ENCODE results near the gene COPA.

Gene COPA

DNA sequence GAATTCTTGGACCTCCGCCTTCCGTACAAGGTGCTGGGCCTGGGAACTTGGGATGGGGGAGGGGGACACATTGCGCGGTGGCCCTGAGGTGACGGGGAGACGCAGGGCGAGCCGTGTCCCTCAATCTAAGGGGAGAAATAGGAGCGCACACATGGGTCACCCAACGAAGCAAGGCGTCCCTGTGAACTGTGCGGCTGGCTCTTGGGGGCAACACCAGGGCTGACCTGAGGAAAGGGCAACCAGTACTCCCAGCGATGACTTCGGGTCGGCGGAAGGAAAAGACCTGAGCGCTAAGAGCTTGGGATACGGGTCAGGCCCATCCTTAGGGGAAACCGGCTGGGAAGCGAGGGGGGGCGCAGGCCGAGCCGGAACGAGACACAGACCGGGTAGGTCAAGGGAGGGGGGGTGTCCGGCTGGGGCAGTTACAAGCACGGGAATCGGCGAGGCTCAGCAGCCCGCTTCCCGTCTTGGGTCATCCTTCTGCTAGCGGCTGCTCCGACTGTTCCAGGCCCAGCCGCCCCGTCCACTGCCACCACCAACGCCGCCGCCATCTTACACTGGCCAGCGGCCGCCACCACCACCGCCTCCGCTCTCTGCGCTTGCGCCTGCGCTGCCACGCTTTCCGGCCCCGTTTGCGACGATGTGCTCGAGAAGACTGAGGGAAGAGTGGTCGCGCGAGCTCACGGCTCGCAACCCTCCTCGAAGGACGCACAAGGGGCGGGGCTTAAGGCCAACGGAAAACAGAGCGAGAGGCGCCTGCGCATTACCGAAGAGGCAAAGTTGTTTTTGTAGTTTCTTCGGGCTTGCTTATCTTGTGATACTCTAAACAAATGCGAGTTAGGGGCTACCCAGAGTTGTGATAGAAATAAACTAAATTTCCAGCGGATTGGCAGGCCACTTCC is 80.9 kb downstream of the COPA start, which contains the start of gene DCAF8:
Gene DCAF8 (minus strand): TSS at position 657 of the 902 bp plus-strand sequence. CDS start 18,541 bp downstream, outside the sequence.
- peaks cover 17% of the 10 kb centered on the region for H3K4me1 ChIP-seq (ENCODE audit: control insufficient read depth, insufficient read depth, low read length)
- H3K27me3 ChIP-seq (ENCODE audit: control insufficient read depth, insufficient read depth, low read length), result 0 out of 2 replicates have a peak, but pooled peaks cover 4% of the 10 kb centered on the region
- H3K27ac ChIP-seq (ENCODE audit: low read depth, low read length), result peak within 1 kb of the TSS; percentile 94
- H3K36me3 ChIP-seq (ENCODE audit: control insufficient read depth, insufficient read depth, low read length), result peaks cover 7% of the 10 kb centered on the region; the same call in 1 of the 2 replicates
- H3K4me3 ChIP-seq (ENCODE audit: low read depth, low read length), result peak within 1 kb of the TSS; percentile 93
- H3K9me3 ChIP-seq (ENCODE audit: control insufficient read depth, insufficient read depth, low read depth, low read length), result no peaks in the 10 kb centered on the region
- peak within 1 kb of the TSS; percentile 97 for H3K9ac ChIP-seq (ENCODE audit: low read length)

DNA sequence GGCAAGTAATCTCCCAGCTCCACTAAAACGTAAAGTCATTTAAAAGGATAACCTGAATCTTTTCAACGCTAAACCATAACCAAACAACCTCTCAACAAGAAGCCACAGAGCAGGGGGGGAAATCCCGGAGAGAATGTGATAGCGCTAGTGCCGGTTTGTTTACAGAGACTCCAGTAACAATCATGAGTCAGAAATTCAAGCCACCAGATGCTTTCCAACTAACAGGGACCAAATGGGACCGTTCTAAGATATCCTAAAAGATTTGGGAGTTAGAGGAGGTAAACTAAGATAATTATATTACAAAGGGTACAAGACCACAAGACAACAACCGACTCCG is 81.5 kb downstream of the COPA start:
- Histone ChIP-seq H3K27ac (ENCODE audit: low read depth, low read length) (peak overlapping the region; percentile 94), H3K4me1 (ENCODE audit: control insufficient read depth, insufficient read depth, low read length) (peaks cover 17% of the 10 kb centered on the region), H3K9ac (ENCODE audit: low read length) (peak overlapping the region; percentile 97), H3K4me3 (ENCODE audit: low read depth, low read length) (peak overlapping the region; percentile 93), H3K36me3 (ENCODE audit: control insufficient read depth, insufficient read depth, low read length) (peaks cover 7% of the 10 kb centered on the region; the same call in 1 of the 2 replicates), H3K27me3 (ENCODE audit: control insufficient read depth, insufficient read depth, low read length) (0 out of 2 replicates have a peak, but pooled peaks cover 4% of the 10 kb centered on the region), H3K9me3 (ENCODE audit: control insufficient read depth, insufficient read depth, low read depth, low read length) (no peaks in the 10 kb centered on the region)

DNA sequence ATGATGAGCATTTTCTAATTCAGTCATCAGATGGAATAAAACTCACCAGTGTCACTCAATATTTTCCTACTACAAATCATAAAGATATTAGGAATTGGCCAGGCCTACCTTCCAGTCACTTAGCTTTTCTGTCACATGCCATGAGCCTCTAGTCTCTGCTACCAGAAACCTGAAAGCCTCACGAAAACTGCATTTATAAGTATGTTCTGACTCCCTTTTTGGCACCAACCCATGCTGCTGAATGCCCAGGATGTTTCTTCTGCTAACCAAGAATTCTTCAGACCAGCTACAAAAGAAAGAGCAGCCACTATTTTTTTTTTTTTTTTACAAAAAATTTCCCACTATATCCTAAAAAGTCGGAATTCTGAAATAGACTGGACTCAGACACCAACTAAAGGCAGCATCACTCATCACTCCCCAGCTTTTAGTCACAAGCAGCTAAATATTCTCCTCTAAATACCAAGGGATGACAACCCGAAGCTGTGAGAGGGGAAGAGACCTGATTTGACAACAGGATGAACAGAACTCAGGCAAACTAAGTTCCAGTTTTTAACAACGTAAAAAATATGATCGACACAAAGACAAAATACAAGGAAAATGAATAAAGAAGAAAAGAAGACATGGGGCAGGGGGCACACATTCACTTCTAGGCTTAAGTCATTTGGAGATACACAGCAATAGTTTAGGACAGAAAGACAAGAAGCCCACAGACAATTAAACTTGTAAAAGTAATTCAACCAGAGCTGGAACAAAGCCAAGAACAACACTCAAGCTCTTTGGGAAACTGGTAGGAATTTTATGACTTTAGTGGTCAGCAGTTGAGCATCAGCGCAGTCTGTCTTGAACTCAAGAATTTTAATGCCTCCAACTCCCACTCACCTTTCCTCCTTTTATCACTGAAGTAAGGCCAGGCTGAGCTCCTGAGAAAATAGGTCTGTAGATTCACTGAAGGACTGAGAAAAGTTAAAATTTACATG is 82.4 kb downstream of the COPA start:
- peaks cover 17% of the 10 kb centered on the region for H3K4me1 ChIP-seq (ENCODE audit: control insufficient read depth, insufficient read depth, low read length)

DNA sequence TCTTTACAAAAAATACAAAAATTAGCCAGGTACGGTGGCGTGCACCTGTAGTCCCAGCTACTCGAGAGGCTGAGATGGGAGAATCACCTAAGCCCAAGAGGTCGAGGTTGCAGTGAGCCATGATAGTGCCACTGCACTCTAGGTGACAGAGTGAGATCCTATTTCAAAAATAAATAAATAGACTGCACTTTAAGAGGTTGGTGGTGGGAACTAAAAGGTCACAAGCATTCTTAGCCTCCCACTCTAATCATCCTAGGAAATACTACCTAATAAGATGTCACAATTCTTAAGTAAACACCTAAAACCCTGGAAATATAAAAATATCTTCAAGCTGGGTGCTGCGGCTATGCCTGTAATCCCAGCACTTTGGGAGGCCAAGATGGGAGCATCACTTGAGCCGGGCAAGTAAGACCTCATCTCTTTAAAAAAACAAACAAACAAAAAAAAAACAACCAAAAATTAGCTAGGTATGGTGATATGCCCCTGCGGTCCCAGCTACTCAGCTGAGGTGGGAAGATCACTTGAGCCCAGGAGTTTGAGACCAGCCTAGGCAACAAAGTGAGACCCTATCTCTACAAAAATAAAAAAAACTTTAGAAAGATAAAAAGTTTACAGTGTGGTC is 84.8 kb downstream of the COPA start:
- H3K9me3 ChIP-seq (ENCODE audit: control insufficient read depth, insufficient read depth, low read depth, low read length), result no peaks in the 10 kb centered on the region
- H3K27ac ChIP-seq (ENCODE audit: low read depth, low read length), result no peak overlapping the region
- peaks cover 17% of the 10 kb centered on the region for H3K4me1 ChIP-seq (ENCODE audit: control insufficient read depth, insufficient read depth, low read length)
- H3K27me3 ChIP-seq (ENCODE audit: control insufficient read depth, insufficient read depth, low read length), result no peaks in the 10 kb centered on the region
- H3K36me3 ChIP-seq (ENCODE audit: control insufficient read depth, insufficient read depth, low read length), result peaks cover 19% of the 10 kb centered on the region; the same call in 1 of the 2 replicates
- H3K9ac ChIP-seq (ENCODE audit: low read length), result no peak overlapping the region
- no peak overlapping the region for H3K4me3 ChIP-seq (ENCODE audit: low read depth, low read length)

More for the DNA sequence above, 82.4 kb downstream of the COPA start:
- Histone ChIP-seq H3K9ac (ENCODE audit: low read length) (peak overlapping the region; percentile 51), H3K27ac (ENCODE audit: low read depth, low read length) (peak overlapping the region; percentile 94; the same call in 1 of the 2 replicates), H3K27me3 (ENCODE audit: control insufficient read depth, insufficient read depth, low read length) (0 out of 2 replicates have a peak, but pooled peaks cover 4% of the 10 kb centered on the region), H3K36me3 (ENCODE audit: control insufficient read depth, insufficient read depth, low read length) (peaks cover 12% of the 10 kb centered on the region; the same call in 1 of the 2 replicates), H3K9me3 (ENCODE audit: control insufficient read depth, insufficient read depth, low read depth, low read length) (no peaks in the 10 kb centered on the region), H3K4me3 (ENCODE audit: low read depth, low read length) (peak overlapping the region; percentile 93)

DNA sequence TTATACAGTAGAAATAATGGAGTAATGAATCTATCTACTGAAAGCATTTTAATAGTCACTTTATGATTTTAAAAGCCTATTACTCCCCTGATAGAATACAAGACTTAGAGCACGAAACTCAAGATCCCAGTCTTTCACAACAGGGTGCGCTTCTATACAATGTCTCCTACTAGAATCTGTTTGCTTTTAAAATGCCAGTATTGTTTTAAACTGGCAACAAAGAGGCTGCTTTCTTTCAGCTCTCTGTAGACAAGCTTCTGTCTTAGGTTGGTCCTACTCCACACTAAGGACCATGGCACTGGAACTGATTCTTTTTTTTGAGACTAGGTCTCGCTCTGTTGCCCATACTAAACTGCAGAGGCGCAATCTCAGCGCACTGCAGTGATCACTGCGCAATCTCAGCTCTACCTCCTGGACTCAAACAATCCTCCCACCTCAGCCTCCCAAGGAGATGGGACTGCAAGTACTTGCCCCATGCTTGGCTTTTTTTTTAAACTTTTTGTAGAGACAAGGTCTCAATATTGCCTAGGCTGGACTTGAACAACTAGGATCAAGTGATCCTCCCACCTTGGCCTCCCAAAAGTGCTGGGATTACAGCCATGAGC is 85.5 kb downstream of the COPA start:
- Histone ChIP-seq H3K4me3 (ENCODE audit: low read depth, low read length) (no peak overlapping the region), H3K27me3 (ENCODE audit: control insufficient read depth, insufficient read depth, low read length) (no peaks in the 10 kb centered on the region), H3K27ac (ENCODE audit: low read depth, low read length) (no peak overlapping the region), H3K4me1 (ENCODE audit: control insufficient read depth, insufficient read depth, low read length) (peaks cover 17% of the 10 kb centered on the region), H3K9me3 (ENCODE audit: control insufficient read depth, insufficient read depth, low read depth, low read length) (no peaks in the 10 kb centered on the region), H3K9ac (ENCODE audit: low read length) (peak overlapping the region; percentile 5), H3K36me3 (ENCODE audit: control insufficient read depth, insufficient read depth, low read length) (peaks cover 19% of the 10 kb centered on the region; the same call in 1 of the 2 replicates)

DNA sequence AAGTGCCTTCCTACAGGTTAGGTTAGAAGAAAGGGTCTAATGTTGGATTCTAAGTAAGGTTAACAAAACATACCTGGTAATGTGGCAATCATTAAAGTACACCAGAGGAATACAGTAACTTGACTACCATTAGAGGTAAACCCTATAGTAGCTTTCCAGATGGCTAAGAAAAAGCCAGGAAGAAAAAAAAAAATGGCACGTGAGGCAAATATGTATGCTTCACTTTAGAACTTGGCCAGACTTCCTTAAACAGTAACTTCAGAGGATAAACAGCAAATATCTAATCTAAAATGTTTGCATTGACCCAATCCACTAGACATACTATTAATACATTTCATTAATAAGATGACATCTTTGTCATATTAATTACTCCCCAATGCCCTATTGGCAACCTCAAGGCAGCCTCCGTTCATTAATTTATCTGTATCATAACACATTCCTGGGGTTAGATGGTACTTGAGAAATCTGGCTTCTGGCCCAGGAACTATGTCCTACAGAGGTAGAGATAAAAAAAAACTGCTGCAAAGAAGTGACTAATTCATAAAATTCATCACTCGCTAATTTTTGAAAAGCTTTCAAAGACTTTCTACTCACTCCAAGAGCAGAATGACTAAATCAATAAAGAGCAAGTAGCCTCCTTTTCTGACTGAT is 86.5 kb downstream of the COPA start:
- Histone ChIP-seq H3K27ac (ENCODE audit: low read depth, low read length) (no peak overlapping the region), H3K4me1 (ENCODE audit: control insufficient read depth, insufficient read depth, low read length) (peaks cover 17% of the 10 kb centered on the region), H3K4me3 (ENCODE audit: low read depth, low read length) (no peak overlapping the region), H3K9ac (ENCODE audit: low read length) (no peak overlapping the region), H3K36me3 (ENCODE audit: control insufficient read depth, insufficient read depth, low read length) (peaks cover 21% of the 10 kb centered on the region), H3K27me3 (ENCODE audit: control insufficient read depth, insufficient read depth, low read length) (no peaks in the 10 kb centered on the region), H3K9me3 (ENCODE audit: control insufficient read depth, insufficient read depth, low read depth, low read length) (no peaks in the 10 kb centered on the region)

DNA sequence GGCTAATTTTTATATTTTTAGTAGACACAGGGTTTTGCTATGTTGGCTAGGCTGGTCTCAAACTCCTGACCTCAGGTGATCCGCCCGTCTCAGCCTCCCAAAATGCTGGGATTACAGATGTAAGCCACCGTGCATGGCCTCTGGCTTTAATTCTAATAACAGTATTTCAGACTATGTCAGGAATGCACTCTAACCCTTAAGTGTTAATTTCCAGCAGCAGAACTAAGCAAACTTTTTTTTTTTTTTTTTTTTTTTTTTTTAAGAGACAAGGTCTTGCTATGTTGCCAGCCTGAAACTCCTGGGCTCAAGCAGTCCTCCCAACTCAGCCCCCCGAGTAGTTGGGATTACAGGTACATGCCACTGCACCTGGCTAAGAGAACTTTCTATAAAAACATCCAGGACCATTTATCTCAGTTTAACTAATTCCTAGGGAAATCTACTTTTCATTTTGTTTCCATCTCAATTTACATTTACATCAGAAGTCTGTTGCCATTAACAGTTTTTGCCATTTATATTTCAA is 87.2 kb downstream of the COPA start:
- peaks cover 15% of the 10 kb centered on the region for H3K4me1 ChIP-seq (ENCODE audit: control insufficient read depth, insufficient read depth, low read length)
- H3K4me3 ChIP-seq (ENCODE audit: low read depth, low read length), result no peak overlapping the region
- no peak overlapping the region for H3K27ac ChIP-seq (ENCODE audit: low read depth, low read length)
- H3K27me3 ChIP-seq (ENCODE audit: control insufficient read depth, insufficient read depth, low read length), result no peaks in the 10 kb centered on the region
- no peak overlapping the region for H3K9ac ChIP-seq (ENCODE audit: low read length)
- H3K9me3 ChIP-seq (ENCODE audit: control insufficient read depth, insufficient read depth, low read depth, low read length), result no peaks in the 10 kb centered on the region
- peaks cover 27% of the 10 kb centered on the region for H3K36me3 ChIP-seq (ENCODE audit: control insufficient read depth, insufficient read depth, low read length)

DNA sequence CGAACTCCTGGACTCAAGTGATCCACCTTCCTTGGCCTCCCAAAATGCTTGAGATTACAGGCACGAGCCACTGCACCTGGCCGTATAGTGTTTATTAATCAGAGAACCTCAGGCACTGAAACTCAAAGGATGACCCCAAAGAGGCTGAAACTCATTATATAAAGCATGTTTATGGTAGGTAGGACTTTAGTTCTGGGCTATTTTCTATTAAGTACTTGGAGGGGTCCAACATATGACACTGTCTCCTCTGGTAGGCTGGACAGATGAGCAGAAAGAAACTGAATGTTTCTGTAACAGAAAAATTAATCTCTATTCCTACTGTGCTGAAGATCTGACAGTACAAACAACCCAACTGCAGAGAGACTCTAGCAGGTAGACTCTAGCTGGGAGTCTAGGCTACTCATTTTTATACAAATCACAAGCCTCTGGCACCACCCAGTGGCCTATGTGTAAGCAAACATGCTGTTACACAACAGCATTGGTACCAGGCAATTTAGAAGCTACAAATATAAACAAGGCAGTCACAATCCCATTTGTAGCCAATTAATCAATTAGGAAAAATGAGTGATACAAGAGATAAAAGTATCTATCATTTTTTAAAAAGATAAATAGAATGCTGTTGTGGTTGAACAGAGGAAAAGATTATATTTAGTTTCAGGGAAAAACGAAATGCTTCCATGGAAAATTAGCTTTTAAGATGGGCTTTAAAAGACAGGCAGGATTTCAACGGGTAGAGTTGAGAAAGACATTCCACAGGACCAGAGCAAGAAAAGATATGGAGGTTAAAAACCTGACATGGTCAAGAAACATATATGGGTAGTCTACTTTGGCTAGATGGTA is 91.1 kb downstream of the COPA start:
- H3K9me3 ChIP-seq (ENCODE audit: control insufficient read depth, insufficient read depth, low read depth, low read length), result no peaks in the 10 kb centered on the region
- H3K9ac ChIP-seq (ENCODE audit: low read length), result no peak overlapping the region
- H3K36me3 ChIP-seq (ENCODE audit: control insufficient read depth, insufficient read depth, low read length), result peaks cover 22% of the 10 kb centered on the region; the same call in 1 of the 2 replicates
- H3K27me3 ChIP-seq (ENCODE audit: control insufficient read depth, insufficient read depth, low read length), result no peaks in the 10 kb centered on the region
- no peak overlapping the region for H3K4me3 ChIP-seq (ENCODE audit: low read depth, low read length)
- H3K4me1 ChIP-seq (ENCODE audit: control insufficient read depth, insufficient read depth, low read length), result no peaks in the 10 kb centered on the region
- H3K27ac ChIP-seq (ENCODE audit: low read depth, low read length), result no peak overlapping the region

DNA sequence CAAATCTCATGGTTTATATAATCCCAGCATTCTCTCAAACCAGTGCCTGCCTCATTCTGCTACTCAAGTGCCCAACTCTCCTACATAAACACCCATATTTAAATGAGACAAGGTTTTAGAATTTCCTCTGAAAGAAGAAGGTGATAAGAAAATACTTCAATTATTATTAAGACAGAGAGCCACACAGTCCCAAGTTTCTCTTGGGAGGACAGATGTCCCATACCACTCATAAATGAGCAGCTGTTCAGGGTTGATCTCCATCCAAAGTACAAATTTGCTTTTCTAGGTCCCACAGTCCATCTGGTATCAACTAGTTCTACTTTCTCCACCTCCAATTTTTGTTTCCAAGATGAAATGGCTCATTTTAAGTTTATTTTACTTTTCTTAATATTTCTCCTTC is 92.0 kb downstream of the COPA start:
- Histone ChIP-seq H3K9ac (ENCODE audit: low read length) (no peak overlapping the region), H3K4me3 (ENCODE audit: low read depth, low read length) (no peak overlapping the region), H3K27me3 (ENCODE audit: control insufficient read depth, insufficient read depth, low read length) (no peaks in the 10 kb centered on the region), H3K9me3 (ENCODE audit: control insufficient read depth, insufficient read depth, low read depth, low read length) (no peaks in the 10 kb centered on the region), H3K36me3 (ENCODE audit: control insufficient read depth, insufficient read depth, low read length) (peaks cover 17% of the 10 kb centered on the region; the same call in 1 of the 2 replicates), H3K27ac (ENCODE audit: low read depth, low read length) (no peak overlapping the region), H3K4me1 (ENCODE audit: control insufficient read depth, insufficient read depth, low read length) (no peaks in the 10 kb centered on the region)

Data from HUES6 (cell line).